Bladder microvascular endothelial cell (primary cell): Measurements from ENCODE around the gene EMX1. TPM values are rescaled to one million over a fixed set of nuclear protein-coding genes. Genes with fewer than 3 reads are reported as not detected.

Source experiments
- total RNA-seq: library from RNA; depleted of rRNA; stranded (reverse); fragments of >200 nt; gene quantifications from 2 replicates; pipeline ENCODE4 v1.2.3, GENCODE V29; 2014

Gene EMX1
- not detected in 2 replicates for total RNA-seq

DNA sequence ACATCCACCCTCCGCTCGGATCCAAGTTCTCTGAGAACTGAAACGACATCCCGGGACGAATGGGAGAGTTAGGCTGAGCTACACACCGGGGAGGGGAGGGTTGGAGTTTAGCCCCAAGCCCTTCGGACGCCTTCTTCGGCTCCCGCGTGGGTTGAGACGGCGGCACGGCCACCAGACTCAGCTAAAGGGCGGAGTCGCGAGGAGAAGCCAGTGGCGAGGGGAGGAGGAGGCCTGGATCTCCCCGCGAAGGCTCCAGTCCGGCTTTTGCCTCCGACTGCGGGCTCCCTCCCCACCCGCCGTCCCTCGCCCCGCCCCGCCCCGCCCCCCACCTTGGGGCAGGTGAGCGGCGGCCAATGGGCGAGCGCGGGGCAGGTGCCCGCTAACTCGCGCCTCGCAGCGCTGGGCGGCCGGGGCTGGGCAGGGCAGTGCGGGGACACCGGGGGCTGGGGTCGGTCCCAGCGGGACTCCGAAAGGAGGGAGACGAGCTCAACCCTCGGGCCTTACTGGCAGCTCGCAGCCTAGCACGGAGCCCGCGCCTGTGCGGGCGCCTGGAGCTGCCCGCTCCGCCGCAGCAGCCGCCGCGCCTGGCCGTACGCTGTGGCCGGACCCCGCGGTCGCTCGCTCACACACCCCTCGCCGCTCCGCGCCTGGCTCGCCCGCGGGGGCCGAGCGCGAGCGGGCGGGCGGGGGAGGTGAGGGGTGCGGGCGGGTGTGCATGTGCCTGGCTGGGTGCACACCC lies at the start of gene EMX1:
Gene EMX1 (plus strand): TSS at position 382 of the 739 bp plus-strand sequence. CDS start 334 bp downstream, at position 716.

GRCh38 chr2:72887032-72887739 lies 30.1 kb upstream of the EMX1 start, which contains the start of gene SPR:
Gene SPR, plus strand, starts transcription at chr2:72887408. Its CDS starts 25 bp downstream, at chr2:72887433.

Other genes with a start within 250 kb of the EMX1 start
- gene EXOC6B, start 91.5 kb upstream of the EMX1 start, total RNA-seq: 14.1 and 27.4 TPM in 2 replicates
- gene SPR, start 30.1 kb upstream of the EMX1 start, total RNA-seq: 32.9 and 43.2 TPM in 2 replicates
- gene SFXN5, start 154.2 kb downstream of the EMX1 start, total RNA-seq: 10.7 and 14.6 TPM in 2 replicates
- gene RAB11FIP5, start 195.4 kb downstream of the EMX1 start, total RNA-seq: 31.2 and 46.3 TPM in 2 replicates